WTC11 (cell line): ENCODE results near the gene PDE3B. TPM values are rescaled to one million over a fixed set of nuclear protein-coding genes. Genes with fewer than 3 reads are reported as not detected.

Experiments used
- ATAC-seq: fragments of 200-7000 bp; cut with Tn5 transposase; 2 replicates; pipeline ENCODE4 v1.10.0; 2021; ENCODE audit warnings: mild to moderate bottlenecking, moderate library complexity
- CTCF ChIA-PET: fragments of 300-600 bp; sonication (Branson Sonifier 250); formaldehyde crosslinking; loops from one replicate; lab custom pipeline; 2021; ENCODE audit warnings: antibody characterized with exemption; lab: Charles Lee
- POLR2A ChIA-PET: fragments of 350-600 bp; sonication (Branson Sonifier 250); formaldehyde crosslinking; loops from one replicate; lab custom pipeline; 2021; ENCODE audit warnings: antibody characterized with exemption; lab: Charles Lee
- DNase-seq: peaks from one replicate; pipeline ENCODE4 v3.0.0; 2021; ENCODE audit warnings: low spot score
- H3K27ac Mint-ChIP-seq: 2 replicates; pipeline ENCODE4 v1.8.0; 2021; ENCODE audit warnings: mixed read lengths
- H3K27me3 Mint-ChIP-seq: 2 replicates; pipeline ENCODE4 v1.8.0; 2021; ENCODE audit warnings: low read depth, mild to moderate bottlenecking, moderate library complexity, mixed read lengths
- H3K36me3 Mint-ChIP-seq: 2 replicates; pipeline ENCODE4 v1.8.0; 2021; ENCODE audit warnings: mixed read lengths
- H3K4me1 Mint-ChIP-seq: 2 replicates; pipeline ENCODE4 v1.8.0; 2022; ENCODE audit warnings: mixed read lengths
- H3K4me3 Mint-ChIP-seq: 2 replicates; pipeline ENCODE4 v1.8.0; 2021; ENCODE audit warnings: mild to moderate bottlenecking, moderate library complexity, mixed read lengths
- H3K9me3 Mint-ChIP-seq: 2 replicates; pipeline ENCODE4 v1.8.0; 2021; ENCODE audit warnings: mixed read lengths
- ATF1 ChIP-seq: sonication (generic); formaldehyde crosslinking; IDR thresholded peaks from 2 replicates; pipeline ENCODE4 v1.8.1; 2023; ENCODE audit warnings: mild to moderate bottlenecking, moderate library complexity, missing genetic modification reagents
- FOXJ3 ChIP-seq: sonication (generic); formaldehyde crosslinking; IDR thresholded peaks from 2 replicates; pipeline ENCODE4 v1.9.0; 2021; ENCODE audit warnings: missing genetic modification reagents, mild to moderate bottlenecking, borderline replicate concordance
- FOXP1 ChIP-seq: sonication (generic); formaldehyde crosslinking; IDR thresholded peaks from 2 replicates; pipeline ENCODE4 v1.8.0; 2022; ENCODE audit warnings: missing genetic modification reagents, mild to moderate bottlenecking, moderate library complexity, borderline replicate concordance
- GTF2I ChIP-seq: fragments of 250-450 bp; sonication (Bioruptor Pico); conservative IDR thresholded peaks from 2 replicates; pipeline ENCODE4 v1.4.0; 2021; ENCODE audit warnings: mild to moderate bottlenecking
- NR1H2 ChIP-seq: sonication (generic); formaldehyde crosslinking; IDR thresholded peaks from 2 replicates; pipeline ENCODE4 v1.9.0; 2021; ENCODE audit warnings: mild to moderate bottlenecking, moderate library complexity, missing genetic modification reagents
- NR3C1 ChIP-seq: sonication (generic); formaldehyde crosslinking; conservative IDR thresholded peaks from 2 replicates; pipeline ENCODE4 v1.8.1; 2023; ENCODE audit warnings: low read depth, mild to moderate bottlenecking, missing genetic modification reagents
- SOX15 ChIP-seq: fragments of 250-450 bp; sonication (Bioruptor Pico); IDR thresholded peaks from 2 replicates; pipeline ENCODE4 v1.9.0; 2021; ENCODE audit warnings: mild to moderate bottlenecking
- TCF7 ChIP-seq: sonication (generic); formaldehyde crosslinking; IDR thresholded peaks from 2 replicates; pipeline ENCODE4 v1.8.0; 2022; ENCODE audit warnings: mild to moderate bottlenecking, low read depth, missing genetic modification reagents, moderate library complexity
- ZNF232 ChIP-seq: sonication (generic); formaldehyde crosslinking; IDR thresholded peaks from 2 replicates; pipeline ENCODE4 v1.8.0; 2022; ENCODE audit warnings: mild to moderate bottlenecking, missing genetic modification reagents
- ZNF263 ChIP-seq: sonication (generic); formaldehyde crosslinking; IDR thresholded peaks from 2 replicates; pipeline ENCODE4 v1.8.1; 2022; ENCODE audit warnings: low read depth, mild to moderate bottlenecking, moderate library complexity, missing genetic modification reagents
- ZNF317 ChIP-seq: sonication (generic); formaldehyde crosslinking; IDR thresholded peaks from 2 replicates; pipeline ENCODE4 v1.8.1; 2023; ENCODE audit warnings: low read depth, mild to moderate bottlenecking, moderate library complexity, missing genetic modification reagents, borderline replicate concordance
- ZNF416 ChIP-seq: fragments of 250-450 bp; sonication (Bioruptor Pico); IDR thresholded peaks from 2 replicates; pipeline ENCODE4 v1.9.0; 2021; ENCODE audit warnings: mild to moderate bottlenecking, inconsistent platforms
- ZNF671 ChIP-seq: fragments of 250-450 bp; sonication (Bioruptor Pico); IDR thresholded peaks from 2 replicates; pipeline ENCODE4 v1.8.0; 2021; ENCODE audit warnings: mild to moderate bottlenecking
- total RNA-seq: library from RNA; stranded (reverse); gene quantifications from 3 replicates; pipeline ENCODE4 v1.2.3, GENCODE V29; 2021
- TF ChIP-seq, protein P1 (sequence below): fragments of 250-450 bp; sonication (Bioruptor Pico); IDR thresholded peaks from 2 replicates; pipeline ENCODE4 v1.9.0; 2021; ENCODE audit warnings: moderate library complexity, mild to moderate bottlenecking, inconsistent platforms, borderline replicate concordance
- TF ChIP-seq, protein P2 (sequence below): sonication (generic); formaldehyde crosslinking; conservative IDR thresholded peaks from 2 replicates; pipeline ENCODE4 v1.8.1; 2023; ENCODE audit warnings: mild to moderate bottlenecking, low read depth, missing genetic modification reagents, moderate library complexity
- TF ChIP-seq, protein P3 (sequence below): fragments of 250-450 bp; sonication (Bioruptor Pico); IDR thresholded peaks from 2 replicates; pipeline ENCODE4 v1.8.0; 2021; ENCODE audit warnings: mild to moderate bottlenecking
- TF ChIP-seq, protein P4 (sequence below): sonication (generic); formaldehyde crosslinking; IDR thresholded peaks from 2 replicates; pipeline ENCODE4 v1.8.0; 2023; ENCODE audit warnings: mild to moderate bottlenecking, missing genetic modification reagents
- TF ChIP-seq, protein P5 (sequence below): sonication (generic); formaldehyde crosslinking; IDR thresholded peaks from 2 replicates; pipeline ENCODE4 v1.8.1; 2023; ENCODE audit warnings: mild to moderate bottlenecking, missing genetic modification reagents, moderate library complexity
- TF ChIP-seq, protein P6 (sequence below): sonication (generic); formaldehyde crosslinking; IDR thresholded peaks from 2 replicates; pipeline ENCODE4 v1.8.1; 2022; ENCODE audit warnings: mild to moderate bottlenecking, missing genetic modification reagents, moderate library complexity, borderline replicate concordance
- TF ChIP-seq, protein P7 (sequence below): sonication (generic); formaldehyde crosslinking; IDR thresholded peaks from 2 replicates; pipeline ENCODE4 v1.8.0; 2023; ENCODE audit warnings: missing genetic modification reagents, mild to moderate bottlenecking, borderline replicate concordance

The PDE3B gene
- total RNA-seq, 1 experiment from 2014 or later, result 9.6 TPM

DNA sequence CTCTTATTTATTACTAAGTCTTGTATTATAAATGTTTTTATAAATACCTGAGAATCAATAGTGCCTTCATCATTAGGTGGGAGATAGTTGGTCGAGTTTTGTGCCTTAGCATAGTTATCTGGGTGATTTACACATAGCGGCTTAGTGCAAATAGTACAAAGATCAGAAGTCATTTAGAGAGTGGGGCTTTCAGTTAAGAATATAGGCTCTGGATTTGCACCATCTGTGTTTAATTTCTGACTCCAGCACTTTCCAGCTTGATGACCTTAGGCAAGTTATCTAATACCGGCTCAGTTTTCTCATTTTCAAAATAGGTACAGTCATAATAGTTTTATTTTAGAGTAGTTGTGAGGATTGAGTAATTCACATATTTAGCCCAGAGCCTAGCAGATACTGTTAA lies 26.4 kb downstream of the PDE3B start:
- Mint-ChIP-seq H3K36me3 (peaks cover 2% of the 10 kb centered on the region; the same call in 1 of the 2 replicates), H3K9me3 (peaks cover 12% of the 10 kb centered on the region; the same call in 1 of the 2 replicates), H3K4me1 (peaks cover 19% of the 10 kb centered on the region), H3K27me3 (no peaks in the 10 kb centered on the region), H3K27ac (no peak overlapping the region), H3K4me3 (no peak overlapping the region)
- TF ChIP-seq, protein P1, sequence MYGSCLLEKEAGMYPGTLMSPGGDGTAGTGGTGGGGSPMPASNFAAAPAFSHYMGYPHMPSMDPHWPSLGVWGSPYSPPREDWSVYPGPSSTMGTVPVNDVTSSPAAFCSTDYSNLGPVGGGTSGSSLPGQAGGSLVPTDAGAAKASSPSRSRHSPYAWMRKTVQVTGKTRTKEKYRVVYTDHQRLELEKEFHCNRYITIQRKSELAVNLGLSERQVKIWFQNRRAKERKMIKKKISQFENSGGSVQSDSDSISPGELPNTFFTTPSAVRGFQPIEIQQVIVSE (CRISPR knock-in tag), result no peak
- no peak for TF ChIP-seq ZNF671 (CRISPR knock-in tag)
- no peak for TF ChIP-seq NR1H2
- TF ChIP-seq ATF1, result no peak
- TF ChIP-seq, protein P2, sequence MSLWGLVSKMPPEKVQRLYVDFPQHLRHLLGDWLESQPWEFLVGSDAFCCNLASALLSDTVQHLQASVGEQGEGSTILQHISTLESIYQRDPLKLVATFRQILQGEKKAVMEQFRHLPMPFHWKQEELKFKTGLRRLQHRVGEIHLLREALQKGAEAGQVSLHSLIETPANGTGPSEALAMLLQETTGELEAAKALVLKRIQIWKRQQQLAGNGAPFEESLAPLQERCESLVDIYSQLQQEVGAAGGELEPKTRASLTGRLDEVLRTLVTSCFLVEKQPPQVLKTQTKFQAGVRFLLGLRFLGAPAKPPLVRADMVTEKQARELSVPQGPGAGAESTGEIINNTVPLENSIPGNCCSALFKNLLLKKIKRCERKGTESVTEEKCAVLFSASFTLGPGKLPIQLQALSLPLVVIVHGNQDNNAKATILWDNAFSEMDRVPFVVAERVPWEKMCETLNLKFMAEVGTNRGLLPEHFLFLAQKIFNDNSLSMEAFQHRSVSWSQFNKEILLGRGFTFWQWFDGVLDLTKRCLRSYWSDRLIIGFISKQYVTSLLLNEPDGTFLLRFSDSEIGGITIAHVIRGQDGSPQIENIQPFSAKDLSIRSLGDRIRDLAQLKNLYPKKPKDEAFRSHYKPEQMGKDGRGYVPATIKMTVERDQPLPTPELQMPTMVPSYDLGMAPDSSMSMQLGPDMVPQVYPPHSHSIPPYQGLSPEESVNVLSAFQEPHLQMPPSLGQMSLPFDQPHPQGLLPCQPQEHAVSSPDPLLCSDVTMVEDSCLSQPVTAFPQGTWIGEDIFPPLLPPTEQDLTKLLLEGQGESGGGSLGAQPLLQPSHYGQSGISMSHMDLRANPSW (CRISPR knock-in tag), result no peak
- no peak for TF ChIP-seq TCF7 (CRISPR knock-in tag)
- no peak for TF ChIP-seq ZNF416 (CRISPR knock-in tag)
- TF ChIP-seq, protein P3, sequence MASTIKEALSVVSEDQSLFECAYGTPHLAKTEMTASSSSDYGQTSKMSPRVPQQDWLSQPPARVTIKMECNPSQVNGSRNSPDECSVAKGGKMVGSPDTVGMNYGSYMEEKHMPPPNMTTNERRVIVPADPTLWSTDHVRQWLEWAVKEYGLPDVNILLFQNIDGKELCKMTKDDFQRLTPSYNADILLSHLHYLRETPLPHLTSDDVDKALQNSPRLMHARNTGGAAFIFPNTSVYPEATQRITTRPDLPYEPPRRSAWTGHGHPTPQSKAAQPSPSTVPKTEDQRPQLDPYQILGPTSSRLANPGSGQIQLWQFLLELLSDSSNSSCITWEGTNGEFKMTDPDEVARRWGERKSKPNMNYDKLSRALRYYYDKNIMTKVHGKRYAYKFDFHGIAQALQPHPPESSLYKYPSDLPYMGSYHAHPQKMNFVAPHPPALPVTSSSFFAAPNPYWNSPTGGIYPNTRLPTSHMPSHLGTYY (CRISPR knock-in tag), result no peak
- no peak for TF ChIP-seq GTF2I (CRISPR knock-in tag)
- TF ChIP-seq, protein P4, sequence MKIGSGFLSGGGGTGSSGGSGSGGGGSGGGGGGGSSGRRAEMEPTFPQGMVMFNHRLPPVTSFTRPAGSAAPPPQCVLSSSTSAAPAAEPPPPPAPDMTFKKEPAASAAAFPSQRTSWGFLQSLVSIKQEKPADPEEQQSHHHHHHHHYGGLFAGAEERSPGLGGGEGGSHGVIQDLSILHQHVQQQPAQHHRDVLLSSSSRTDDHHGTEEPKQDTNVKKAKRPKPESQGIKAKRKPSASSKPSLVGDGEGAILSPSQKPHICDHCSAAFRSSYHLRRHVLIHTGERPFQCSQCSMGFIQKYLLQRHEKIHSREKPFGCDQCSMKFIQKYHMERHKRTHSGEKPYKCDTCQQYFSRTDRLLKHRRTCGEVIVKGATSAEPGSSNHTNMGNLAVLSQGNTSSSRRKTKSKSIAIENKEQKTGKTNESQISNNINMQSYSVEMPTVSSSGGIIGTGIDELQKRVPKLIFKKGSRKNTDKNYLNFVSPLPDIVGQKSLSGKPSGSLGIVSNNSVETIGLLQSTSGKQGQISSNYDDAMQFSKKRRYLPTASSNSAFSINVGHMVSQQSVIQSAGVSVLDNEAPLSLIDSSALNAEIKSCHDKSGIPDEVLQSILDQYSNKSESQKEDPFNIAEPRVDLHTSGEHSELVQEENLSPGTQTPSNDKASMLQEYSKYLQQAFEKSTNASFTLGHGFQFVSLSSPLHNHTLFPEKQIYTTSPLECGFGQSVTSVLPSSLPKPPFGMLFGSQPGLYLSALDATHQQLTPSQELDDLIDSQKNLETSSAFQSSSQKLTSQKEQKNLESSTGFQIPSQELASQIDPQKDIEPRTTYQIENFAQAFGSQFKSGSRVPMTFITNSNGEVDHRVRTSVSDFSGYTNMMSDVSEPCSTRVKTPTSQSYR (CRISPR knock-in tag), result no peak
- TF ChIP-seq, protein P5, sequence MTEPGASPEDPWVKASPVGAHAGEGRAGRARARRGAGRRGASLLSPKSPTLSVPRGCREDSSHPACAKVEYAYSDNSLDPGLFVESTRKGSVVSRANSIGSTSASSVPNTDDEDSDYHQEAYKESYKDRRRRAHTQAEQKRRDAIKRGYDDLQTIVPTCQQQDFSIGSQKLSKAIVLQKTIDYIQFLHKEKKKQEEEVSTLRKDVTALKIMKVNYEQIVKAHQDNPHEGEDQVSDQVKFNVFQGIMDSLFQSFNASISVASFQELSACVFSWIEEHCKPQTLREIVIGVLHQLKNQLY (CRISPR knock-in tag), result no peak
- TF ChIP-seq FOXJ3 (CRISPR knock-in tag), result no peak
- TF ChIP-seq SOX15 (CRISPR knock-in tag), result no peak
- TF ChIP-seq ZNF263, result no peak
- TF ChIP-seq, protein P6, sequence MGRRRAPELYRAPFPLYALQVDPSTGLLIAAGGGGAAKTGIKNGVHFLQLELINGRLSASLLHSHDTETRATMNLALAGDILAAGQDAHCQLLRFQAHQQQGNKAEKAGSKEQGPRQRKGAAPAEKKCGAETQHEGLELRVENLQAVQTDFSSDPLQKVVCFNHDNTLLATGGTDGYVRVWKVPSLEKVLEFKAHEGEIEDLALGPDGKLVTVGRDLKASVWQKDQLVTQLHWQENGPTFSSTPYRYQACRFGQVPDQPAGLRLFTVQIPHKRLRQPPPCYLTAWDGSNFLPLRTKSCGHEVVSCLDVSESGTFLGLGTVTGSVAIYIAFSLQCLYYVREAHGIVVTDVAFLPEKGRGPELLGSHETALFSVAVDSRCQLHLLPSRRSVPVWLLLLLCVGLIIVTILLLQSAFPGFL (CRISPR knock-in tag), result no peak
- no peak for TF ChIP-seq ZNF317
- DNase-seq, result no peak
- no peak for ATAC-seq
- ChIA-PET CTCF (interaction anchor here (1.8 kb wide), 1 partner anchor 104 kb away, joined by 4 read pairs; no protein-coding TSS in a partner anchor), POLR2A (no interaction called here)

DNA sequence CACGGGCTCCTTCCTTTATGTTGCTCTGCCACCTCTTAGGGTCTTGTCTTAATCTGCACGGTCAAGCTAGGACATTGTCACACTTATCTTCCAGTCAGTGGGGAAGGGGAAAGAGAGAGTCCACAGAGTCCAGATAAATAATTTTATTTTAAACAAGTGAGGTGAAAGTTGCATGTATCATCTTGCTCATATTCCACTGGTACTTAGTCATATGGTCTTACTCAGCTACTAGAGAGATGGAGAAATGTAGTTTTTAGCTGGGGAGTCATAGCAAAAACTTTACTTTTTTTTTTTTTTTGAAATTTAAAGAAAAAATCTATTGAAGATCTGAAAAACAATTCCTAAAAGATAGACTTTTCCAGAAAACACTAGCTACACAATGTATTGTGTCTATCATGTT lies 29.0 kb downstream of the PDE3B start:
- Mint-ChIP-seq H3K4me3 (no peak overlapping the region), H3K9me3 (0 out of 2 replicates have a peak, but pooled peaks cover 3% of the 10 kb centered on the region), H3K4me1 (peaks cover 19% of the 10 kb centered on the region), H3K36me3 (no peaks in the 10 kb centered on the region), H3K27me3 (no peaks in the 10 kb centered on the region), H3K27ac (no peak overlapping the region)
- POLR2A ChIA-PET, result interaction anchor here (0.7 kb wide), 1 partner anchor 163 kb away, joined by 3 read pairs; no protein-coding TSS in a partner anchor
- ATAC-seq, result no peak
- no peak for DNase-seq
- CTCF ChIA-PET, result no interaction called here
- no peak for TF ChIP-seq NR1H2
- no peak for TF ChIP-seq ZNF416 (CRISPR knock-in tag)
- TF ChIP-seq ZNF232, result no peak
- TF ChIP-seq NR3C1 (CRISPR knock-in tag), result no peak
- no peak for TF ChIP-seq ZNF263
- TF ChIP-seq, protein P7, sequence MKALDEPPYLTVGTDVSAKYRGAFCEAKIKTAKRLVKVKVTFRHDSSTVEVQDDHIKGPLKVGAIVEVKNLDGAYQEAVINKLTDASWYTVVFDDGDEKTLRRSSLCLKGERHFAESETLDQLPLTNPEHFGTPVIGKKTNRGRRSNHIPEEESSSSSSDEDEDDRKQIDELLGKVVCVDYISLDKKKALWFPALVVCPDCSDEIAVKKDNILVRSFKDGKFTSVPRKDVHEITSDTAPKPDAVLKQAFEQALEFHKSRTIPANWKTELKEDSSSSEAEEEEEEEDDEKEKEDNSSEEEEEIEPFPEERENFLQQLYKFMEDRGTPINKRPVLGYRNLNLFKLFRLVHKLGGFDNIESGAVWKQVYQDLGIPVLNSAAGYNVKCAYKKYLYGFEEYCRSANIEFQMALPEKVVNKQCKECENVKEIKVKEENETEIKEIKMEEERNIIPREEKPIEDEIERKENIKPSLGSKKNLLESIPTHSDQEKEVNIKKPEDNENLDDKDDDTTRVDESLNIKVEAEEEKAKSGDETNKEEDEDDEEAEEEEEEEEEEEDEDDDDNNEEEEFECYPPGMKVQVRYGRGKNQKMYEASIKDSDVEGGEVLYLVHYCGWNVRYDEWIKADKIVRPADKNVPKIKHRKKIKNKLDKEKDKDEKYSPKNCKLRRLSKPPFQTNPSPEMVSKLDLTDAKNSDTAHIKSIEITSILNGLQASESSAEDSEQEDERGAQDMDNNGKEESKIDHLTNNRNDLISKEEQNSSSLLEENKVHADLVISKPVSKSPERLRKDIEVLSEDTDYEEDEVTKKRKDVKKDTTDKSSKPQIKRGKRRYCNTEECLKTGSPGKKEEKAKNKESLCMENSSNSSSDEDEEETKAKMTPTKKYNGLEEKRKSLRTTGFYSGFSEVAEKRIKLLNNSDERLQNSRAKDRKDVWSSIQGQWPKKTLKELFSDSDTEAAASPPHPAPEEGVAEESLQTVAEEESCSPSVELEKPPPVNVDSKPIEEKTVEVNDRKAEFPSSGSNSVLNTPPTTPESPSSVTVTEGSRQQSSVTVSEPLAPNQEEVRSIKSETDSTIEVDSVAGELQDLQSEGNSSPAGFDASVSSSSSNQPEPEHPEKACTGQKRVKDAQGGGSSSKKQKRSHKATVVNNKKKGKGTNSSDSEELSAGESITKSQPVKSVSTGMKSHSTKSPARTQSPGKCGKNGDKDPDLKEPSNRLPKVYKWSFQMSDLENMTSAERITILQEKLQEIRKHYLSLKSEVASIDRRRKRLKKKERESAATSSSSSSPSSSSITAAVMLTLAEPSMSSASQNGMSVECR (CRISPR knock-in tag), result no peak
- TF ChIP-seq FOXP1 (CRISPR knock-in tag), result no peak
